GM18951 (cell line): ENCODE measurements around the gene CELF2.

Experiments used
- POLR2A ChIP-seq: IDR thresholded peaks from 4 replicates; pipeline ENCODE4 v1.6.1; 2011; ENCODE audit warnings: mild to moderate bottlenecking; ENCODE audit not compliant: insufficient read length, insufficient read depth; ENCODE audit errors: extremely low read depth
- in situ Hi-C: fragments of 300-500 bp; cut with MboI; formaldehyde crosslinking; loops from one replicate; pipeline ENCODE4 v1.12.0; 2022; ENCODE audit warnings: low sequenced_read_pairs, mixed read lengths, inconsistent platforms; ENCODE audit not compliant: unreplicated experiment

CELF2 gene

DNA sequence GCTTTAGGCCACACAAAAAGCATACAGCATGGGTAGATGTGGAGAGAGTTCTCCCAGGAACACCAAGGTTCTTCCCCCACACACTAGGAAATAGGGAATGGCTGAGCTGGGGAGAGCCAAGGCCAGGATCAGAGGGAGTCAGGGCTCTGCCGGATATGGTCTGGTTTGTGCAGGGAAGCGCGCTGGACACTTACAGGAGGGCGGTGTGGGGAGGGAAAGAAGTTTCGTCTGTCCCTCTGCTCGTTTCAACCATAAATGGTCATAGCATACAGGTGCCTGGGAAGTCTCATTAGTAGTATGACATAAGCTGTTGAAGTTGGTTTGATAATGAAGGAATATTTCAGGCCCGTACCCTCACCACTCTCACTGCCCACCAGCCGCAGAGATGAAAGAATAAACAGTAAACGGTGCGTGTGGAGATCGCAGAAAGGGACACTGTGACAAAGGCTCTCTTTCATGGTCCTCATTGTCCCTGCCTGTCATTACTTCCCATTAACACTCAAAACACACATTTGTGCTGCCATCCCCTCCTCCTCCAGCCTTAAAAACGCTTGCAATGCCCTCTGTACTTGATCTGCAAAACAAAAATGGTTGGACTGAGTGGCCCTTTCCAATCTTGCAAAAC lies 207.2 kb downstream of the CELF2 start:
- no peak for TF ChIP-seq POLR2A
- in situ Hi-C loops: no loop called here

GRCh38 chr10:11225935-11226334 lies 208.3 kb downstream of the CELF2 start:
- TF ChIP-seq POLR2A: no peak
- in situ Hi-C loops: no loop called here

GRCh38 chr10:11227103-11227502 lies 209.4 kb downstream of the CELF2 start:
- in situ Hi-C loops: no loop called here
- TF ChIP-seq POLR2A: no peak

DNA sequence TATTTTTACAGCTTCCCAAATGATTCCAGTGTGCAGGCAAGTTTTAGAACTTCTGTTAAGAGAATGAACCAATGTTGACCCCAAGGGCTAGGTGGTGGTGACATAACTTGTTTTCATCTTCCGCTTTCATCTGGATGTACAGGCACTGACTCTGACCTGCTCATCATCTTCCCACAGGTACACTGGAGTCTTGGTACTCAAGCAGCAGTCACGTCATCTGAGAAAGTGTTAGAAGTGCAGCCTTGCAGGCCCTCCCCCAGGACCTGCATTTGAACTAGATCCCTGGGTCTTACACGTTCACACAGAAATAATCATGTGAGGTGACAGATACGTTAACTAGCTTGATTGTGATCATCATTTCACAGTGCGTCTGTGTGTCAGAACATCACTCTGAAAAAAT lies 212.2 kb downstream of the CELF2 start:
- no peak for TF ChIP-seq POLR2A
- in situ Hi-C loops: no loop called here

- in situ Hi-C loops: no loop called here
- no peak for TF ChIP-seq POLR2A
Measured at GRCh38 chr10:11230498-11231167, 213.0 kb downstream of the CELF2 start.

- TF ChIP-seq POLR2A: no peak
- in situ Hi-C loops: no loop called here
Measured at GRCh38 chr10:11231285-11231684, 213.6 kb downstream of the CELF2 start.

GRCh38 chr10:11232222-11232961 lies 214.7 kb downstream of the CELF2 start:
- TF ChIP-seq POLR2A: no peak
- in situ Hi-C loops: no loop called here

GRCh38 chr10:11234857-11235531 lies 217.3 kb downstream of the CELF2 start:
- TF ChIP-seq POLR2A: no peak
- in situ Hi-C loops: no loop called here

DNA sequence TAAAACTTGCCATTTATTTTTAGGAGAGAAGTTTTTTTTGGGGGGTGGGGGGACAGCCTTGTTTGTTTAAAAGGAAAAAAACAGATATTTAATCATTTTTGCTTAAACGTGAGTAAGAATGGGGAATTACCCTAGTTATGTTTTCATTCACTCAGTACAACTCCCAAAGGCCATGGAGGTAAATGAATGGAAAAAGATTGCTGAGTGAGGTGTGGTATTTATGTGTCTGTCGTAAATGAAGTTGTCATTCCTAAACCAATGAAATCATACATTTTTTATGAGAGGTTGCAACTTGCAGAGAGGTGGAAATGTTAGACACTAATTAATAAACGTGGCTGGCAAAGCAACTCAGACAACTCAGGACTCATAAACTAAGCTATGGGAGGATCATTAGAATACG lies 218.1 kb downstream of the CELF2 start:
- in situ Hi-C loops: no loop called here
- no peak for TF ChIP-seq POLR2A

- in situ Hi-C loops: no loop called here
- TF ChIP-seq POLR2A: no peak
Measured at GRCh38 chr10:11236234-11236633, 218.6 kb downstream of the CELF2 start.

GRCh38 chr10:11237571-11237970 lies 219.9 kb downstream of the CELF2 start:
- TF ChIP-seq POLR2A: no peak

GRCh38 chr10:11238893-11239292 lies 221.2 kb downstream of the CELF2 start:
- TF ChIP-seq POLR2A: no peak
- in situ Hi-C loops: no loop called here

More at GRCh38 chr10:11237571-11237970, 219.9 kb downstream of the CELF2 start:
- in situ Hi-C loops: no loop called here

- in situ Hi-C loops: no loop called here
- TF ChIP-seq POLR2A: no peak
Measured at GRCh38 chr10:11240641-11241040, 223.0 kb downstream of the CELF2 start.
